Neuronal stem cell (in vitro differentiated cells): ENCODE measurements around the gene SNAPC2.

Experiments
- DNase-seq: peaks from one replicate; pipeline ENCODE4 v3.0.0-alpha.2; 2013; ENCODE audit warnings: low spot score
- H2AFZ ChIP-seq: one replicate; pipeline ENCODE4 v1.6.1; 2013; ENCODE audit warnings: mild to moderate bottlenecking, low read length, inconsistent platforms
- H2AK5ac ChIP-seq: 2 replicates; pipeline ENCODE4 v1.6.1; 2013; ENCODE audit warnings: low read depth, mild to moderate bottlenecking, inconsistent platforms, low read length, moderate library complexity, mixed read lengths
- H2BK120ac ChIP-seq: 2 replicates; pipeline ENCODE4 v1.6.1; 2013; ENCODE audit warnings: low read depth, mild to moderate bottlenecking, inconsistent platforms, low read length, moderate library complexity, mixed read lengths
- H2BK12ac ChIP-seq: one replicate; pipeline ENCODE4 v1.6.1; 2013; ENCODE audit warnings: low read length, inconsistent platforms
- H2BK15ac ChIP-seq: 2 replicates; pipeline ENCODE4 v1.6.1; 2013; ENCODE audit warnings: mild to moderate bottlenecking, low read length, inconsistent platforms, mixed read lengths
- H2BK5ac ChIP-seq: one replicate; pipeline ENCODE4 v1.6.1; 2013; ENCODE audit warnings: inconsistent platforms, mild to moderate bottlenecking, low read length, moderate library complexity
- H3K14ac ChIP-seq: one replicate; pipeline ENCODE4 v1.6.1; 2013; ENCODE audit warnings: low read length, inconsistent platforms
- H3K18ac ChIP-seq: 2 replicates; pipeline ENCODE4 v1.6.1; 2013; ENCODE audit warnings: low read length, inconsistent platforms
- H3K23ac ChIP-seq: 2 replicates; pipeline ENCODE4 v1.6.1; 2013; ENCODE audit warnings: low read depth, mild to moderate bottlenecking, mixed read lengths, low read length, inconsistent platforms; ENCODE audit not compliant: poor library complexity
- H3K27ac ChIP-seq: replicated peaks from 3 replicates; pipeline ENCODE4 v1.5.1; 2013; ENCODE audit warnings: low read length, inconsistent platforms
- H3K27me3 ChIP-seq, 3 experiments: 2 replicates each; pipeline ENCODE4 v1.6.1; 2013; ENCODE audit warnings: low read length in 3 of 3, mild to moderate bottlenecking in 2 of 3, inconsistent platforms in 1 of 3, low read depth in 1 of 3, mixed read lengths in 1 of 3, moderate library complexity in 1 of 3; ENCODE audit not compliant: control insufficient read depth in 3 of 3, insufficient read depth in 3 of 3
- H3K36me3 ChIP-seq, 2 donors: replicated peaks in 1 of 2; 2 replicates each; pipeline ENCODE4 v1.6.1; 2013; ENCODE audit warnings: low read length in 2 of 2; ENCODE audit not compliant: control insufficient read depth in 2 of 2, insufficient read depth in 2 of 2
- H3K4ac ChIP-seq: 2 replicates; pipeline ENCODE4 v1.6.1; 2013; ENCODE audit warnings: inconsistent platforms, mild to moderate bottlenecking, low read length, moderate library complexity
- H3K4me1 ChIP-seq, 2 donors: 1 replicate in 1 of 2; 2 replicates in 1 of 2; pipeline ENCODE4 v1.6.1; 2013; ENCODE audit warnings: low read length in 2 of 2, low read depth in 1 of 2; ENCODE audit not compliant: control insufficient read depth in 2 of 2, insufficient read depth in 1 of 2
- H3K4me2 ChIP-seq: one replicate; pipeline ENCODE4 v1.6.1; 2013; ENCODE audit warnings: mild to moderate bottlenecking, low read length, inconsistent platforms; ENCODE audit not compliant: insufficient read depth, poor library complexity, severe bottlenecking
- H3K4me3 ChIP-seq, 2 donors: 2 replicates each; pipeline ENCODE4 v1.5.1; 2013; ENCODE audit warnings: low read length in 2 of 2, mild to moderate bottlenecking in 2 of 2, inconsistent platforms in 1 of 2, moderate library complexity in 1 of 2
- H3K79me1 ChIP-seq: one replicate; pipeline ENCODE4 v1.6.1; 2013; ENCODE audit warnings: low read depth, mild to moderate bottlenecking, inconsistent platforms, low read length, moderate library complexity
- H3K9ac ChIP-seq: one replicate; pipeline ENCODE4 v1.6.1; 2013; ENCODE audit warnings: mild to moderate bottlenecking, low read depth, low read length, inconsistent platforms; ENCODE audit not compliant: poor library complexity
- H3K9me3 ChIP-seq, 2 donors: replicated peaks in 1 of 2; 2 replicates each; pipeline versions ENCODE3 to v1.6.1; 2013; ENCODE audit warnings: low read length in 2 of 2, mild to moderate bottlenecking in 2 of 2, inconsistent platforms in 1 of 2, low read depth in 1 of 2, mixed read lengths in 1 of 2, moderate library complexity in 1 of 2; ENCODE audit not compliant: control insufficient read depth in 2 of 2, insufficient read depth in 1 of 2
- H4K8ac ChIP-seq: one replicate; pipeline ENCODE4 v1.6.1; 2013; ENCODE audit warnings: low read depth, mild to moderate bottlenecking, inconsistent platforms, low read length, moderate library complexity
- H4K91ac ChIP-seq: one replicate; pipeline ENCODE4 v1.6.1; 2013; ENCODE audit warnings: low read length, low read depth, mild to moderate bottlenecking, inconsistent platforms; ENCODE audit not compliant: poor library complexity
- WGBS, 2 donors: extraction: QIAGEN DNeasy Blood & Tissue Kit; methylation state at CpG; one replicate each; pipeline ENCODE4 v1.1.7; 2013; ENCODE audit warnings: missing lambda C conversion rate in 2 of 2, mixed read lengths in 1 of 2; ENCODE audit not compliant: insufficient read length in 2 of 2, insufficient replicate concordance in 1 of 2; ENCODE audit errors: extremely low coverage in 2 of 2; 5-methylcytosine and 5-hydroxymethylcytosine counted together

The SNAPC2 gene

DNA sequence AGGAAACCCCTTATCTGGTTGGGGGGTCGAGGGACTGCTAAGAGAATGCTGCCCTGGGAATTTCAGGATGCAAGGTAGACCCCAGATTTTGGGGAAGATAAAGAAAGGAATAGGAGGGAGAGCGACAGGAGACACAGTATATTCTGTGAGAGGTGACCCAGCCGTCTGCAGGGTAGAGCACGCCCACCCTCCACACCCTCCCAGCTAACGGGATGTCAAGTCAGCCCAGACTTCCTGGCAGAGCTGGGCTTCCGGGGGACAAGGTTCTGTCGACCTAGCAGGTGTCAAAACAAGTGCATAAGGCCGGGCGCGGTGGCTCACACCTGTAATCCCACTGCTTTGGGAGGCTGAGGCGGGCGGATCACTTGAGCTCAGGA lies 45.3 kb upstream of the SNAPC2 start:
- H2BK15ac ChIP-seq, result no peak overlapping the region
- H3K4ac ChIP-seq, result peak overlapping the region; percentile 78
- no CpG with 5 or more reads among the region's 12 CpGs for WGBS, 2 donors
- no peak overlapping the region for H3K23ac ChIP-seq
- no peak overlapping the region for H3K27ac ChIP-seq
- H2AK5ac ChIP-seq, result no peak overlapping the region
- H3K79me1 ChIP-seq, result peaks cover 3% of the 10 kb centered on the region
- H2BK12ac ChIP-seq, result peak overlapping the region; percentile 86
- H3K18ac ChIP-seq, result peak overlapping the region; percentile 93
- no peak for DNase-seq
- peak overlapping the region; percentile 26 for H2BK5ac ChIP-seq
- H3K9me3 ChIP-seq, result no peaks in the 10 kb centered on the region
- H3K27me3 ChIP-seq, result no peaks in the 10 kb centered on the region
- peaks cover 26 to 28% of the 10 kb centered on the region in 2 donors for H3K4me1 ChIP-seq
- H2AFZ ChIP-seq, result peak overlapping the region; percentile 85
- H4K8ac ChIP-seq, result no peak overlapping the region
- no peak overlapping the region for H3K14ac ChIP-seq
- H3K4me3 ChIP-seq, result peak overlapping the region; percentile 37 to 81
- H2BK120ac ChIP-seq, result no peak overlapping the region
- H3K36me3 ChIP-seq, result peaks cover 0 to 6% of the 10 kb centered on the region in 2 donors
- H3K9ac ChIP-seq, result no peak overlapping the region
- peak overlapping the region; percentile 59 for H3K4me2 ChIP-seq
- H4K91ac ChIP-seq, result no peak overlapping the region

DNA sequence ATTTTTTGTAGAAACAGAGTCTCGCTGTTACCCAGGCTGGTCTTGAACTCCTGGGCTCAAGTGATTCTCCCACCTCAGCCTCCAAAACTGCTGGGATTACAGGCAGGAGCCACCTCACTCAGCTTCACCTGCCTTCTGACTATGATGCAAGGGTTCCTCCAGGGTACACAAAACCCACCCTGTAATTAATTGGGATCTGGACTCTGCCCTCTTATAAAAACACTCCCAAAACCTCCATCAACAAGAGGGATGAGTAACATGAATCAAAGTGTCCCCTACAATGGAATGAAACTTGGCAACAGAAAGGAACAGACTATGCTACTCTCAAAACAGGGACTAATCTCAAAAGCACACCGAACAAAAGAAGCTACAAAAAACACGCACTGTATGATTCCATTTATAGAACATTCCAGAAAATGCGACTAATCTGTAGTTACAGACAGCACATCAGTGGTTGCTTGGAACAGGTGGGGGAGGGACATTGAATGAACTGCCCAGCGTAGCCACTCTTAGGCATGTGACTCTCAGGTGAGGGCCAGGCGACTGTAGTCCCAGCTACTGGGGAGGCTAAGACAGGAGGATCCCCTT lies 42.8 kb upstream of the SNAPC2 start:
- H2BK12ac ChIP-seq, result no peak overlapping the region
- H3K4me2 ChIP-seq, result no peak overlapping the region
- H2AK5ac ChIP-seq, result no peak overlapping the region
- H3K18ac ChIP-seq, result no peak overlapping the region
- no peak overlapping the region for H4K91ac ChIP-seq
- H2BK5ac ChIP-seq, result no peak overlapping the region
- no peak overlapping the region for H2BK15ac ChIP-seq
- no peak overlapping the region for H3K14ac ChIP-seq
- H2BK120ac ChIP-seq, result no peak overlapping the region
- no peak for DNase-seq
- H3K27me3 ChIP-seq, result no peaks in the 10 kb centered on the region
- no peaks in the 10 kb centered on the region for H3K9me3 ChIP-seq
- no peak overlapping the region for H2AFZ ChIP-seq
- H3K27ac ChIP-seq, result no peak overlapping the region
- H4K8ac ChIP-seq, result no peak overlapping the region
- H3K4me1 ChIP-seq, result peaks cover 10 to 16% of the 10 kb centered on the region in 2 donors
- no peak overlapping the region for H3K4me3 ChIP-seq
- H3K4ac ChIP-seq, result no peak overlapping the region
- H3K23ac ChIP-seq, result no peak overlapping the region
- H3K79me1 ChIP-seq, result peaks cover 3% of the 10 kb centered on the region
- peaks cover 0 to 6% of the 10 kb centered on the region in 2 donors for H3K36me3 ChIP-seq
- WGBS, 2 donors, result no CpG with 5 or more reads among the region's 6 CpGs
- no peak overlapping the region for H3K9ac ChIP-seq

DNA sequence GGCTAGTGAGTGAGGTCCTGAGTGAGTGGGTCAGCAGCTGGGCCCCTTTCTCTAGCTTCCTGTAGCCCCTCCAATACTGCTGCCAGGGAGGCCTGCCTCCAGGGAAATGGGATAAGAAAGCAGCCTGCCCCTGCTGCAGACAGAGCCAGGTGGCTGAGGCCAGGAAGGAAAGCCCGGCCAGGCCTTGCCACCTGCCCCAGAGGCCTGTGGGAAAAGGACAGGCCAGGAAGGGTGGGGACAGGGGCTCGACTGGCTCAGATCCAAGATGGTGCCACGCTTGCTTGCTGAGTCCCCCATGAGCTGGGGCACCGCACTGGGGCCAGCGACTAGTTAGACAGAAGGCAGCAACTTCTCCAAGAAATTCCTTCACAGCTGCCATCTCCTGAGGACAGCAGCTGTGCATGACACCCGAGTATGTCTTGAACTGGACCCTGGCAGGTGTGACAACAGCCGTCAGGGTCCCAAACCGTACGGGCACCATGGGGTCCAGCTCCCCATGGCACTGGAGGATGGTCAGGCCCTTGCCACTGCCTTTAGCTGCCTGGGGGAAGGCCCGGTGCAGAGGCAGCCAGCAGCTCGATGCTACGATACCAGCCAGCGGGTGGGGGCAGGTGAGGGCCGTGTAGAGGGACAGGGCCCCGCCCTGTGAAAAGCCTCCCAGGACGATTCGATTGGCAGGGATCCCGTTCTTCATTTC lies 40.9 kb upstream of the SNAPC2 start:
- Histone ChIP-seq H2BK5ac (no peak overlapping the region), H4K8ac (no peak overlapping the region), H3K4me2 (no peak overlapping the region), H3K4ac (no peak overlapping the region), H3K79me1 (no peaks in the 10 kb centered on the region), H3K27me3 (no peaks in the 10 kb centered on the region), H2AFZ (peak overlapping the region; percentile 80), H3K27ac (no peak overlapping the region), H3K23ac (no peak overlapping the region), H3K9me3 (no peaks in the 10 kb centered on the region), H3K14ac (no peak overlapping the region), H2BK120ac (no peak overlapping the region), H2BK15ac (peak overlapping the region; percentile 67), H3K36me3 (no peaks in the 10 kb centered on the region), H3K4me3 (no peak overlapping the region), H3K4me1 (peaks cover 2 to 4% of the 10 kb centered on the region in 2 donors), H4K91ac (no peak overlapping the region), H3K18ac (no peak overlapping the region), H2BK12ac (no peak overlapping the region), H2AK5ac (no peak overlapping the region), H3K9ac (no peak overlapping the region)
- no peak for DNase-seq
- WGBS, 2 donors, result no CpG with 5 or more reads among the region's 18 CpGs

DNA sequence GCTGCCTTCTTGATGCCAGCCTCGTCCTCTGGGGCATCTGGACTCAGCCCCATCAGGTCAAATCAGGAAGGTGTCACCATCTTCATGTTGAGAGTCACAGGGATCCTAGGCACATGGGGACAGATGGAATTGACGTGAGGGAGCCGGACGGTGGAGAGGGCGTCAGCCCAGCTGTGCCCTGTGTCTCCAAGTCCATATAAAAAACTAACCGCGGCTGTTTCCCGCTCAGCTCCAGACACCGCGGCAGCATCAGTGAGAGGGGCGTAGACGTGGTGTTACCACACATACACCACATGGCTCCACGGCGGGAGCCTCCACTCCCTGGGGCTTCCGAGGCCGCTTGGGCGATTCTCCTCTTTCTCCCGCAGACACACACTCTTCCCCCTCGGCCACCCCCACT lies 40.3 kb upstream of the SNAPC2 start:
- DNase-seq, result no peak
- Histone ChIP-seq H3K4me2 (no peak overlapping the region), H3K14ac (no peak overlapping the region), H3K4me1 (peaks cover 1 to 2% of the 10 kb centered on the region in 2 donors), H2AFZ (peak overlapping the region; percentile 80), H2BK15ac (no peak overlapping the region), H2AK5ac (no peak overlapping the region), H3K79me1 (no peaks in the 10 kb centered on the region), H3K36me3 (no peaks in the 10 kb centered on the region), H3K4me3 (no peak overlapping the region), H2BK5ac (no peak overlapping the region), H3K9me3 (no peaks in the 10 kb centered on the region), H3K27ac (no peak overlapping the region), H2BK120ac (no peak overlapping the region), H3K27me3 (no peaks in the 10 kb centered on the region), H3K4ac (no peak overlapping the region), H3K9ac (no peak overlapping the region), H3K18ac (no peak overlapping the region), H3K23ac (no peak overlapping the region), H2BK12ac (no peak overlapping the region), H4K91ac (no peak overlapping the region), H4K8ac (no peak overlapping the region)
- WGBS, 2 donors, result no CpG with 5 or more reads among the region's 19 CpGs
